ENCODE results near the gene MIEF1. TPM values are rescaled to one million over a fixed set of nuclear protein-coding genes. Genes with fewer than 3 reads are reported as not detected.
A peak's percentile ranks its signal among the peaks of the same experiment; 100 is the strongest.

MIEF1 gene
- total and polyA plus RNA-seq, 8 donors, result 16.1 to 28.5 (median 25.4) TPM

- TF ChIP-seq CTCF (IDR thresholded peaks at IDR 0.05), result no peak
- H3K36me3 ChIP-seq, result no peaks in the 10 kb centered on the region
- peaks cover 3 to 20% of the 10 kb centered on the region in 2 donors for H3K4me1 ChIP-seq
- intact Hi-C loops (cut with DNase I), result no loop called here
- H3K4me3 ChIP-seq, result no peak overlapping the region
- DNase-seq (no peak), ATAC-seq (no peak)
- peaks cover 14 to 52% of the 10 kb centered on the region in 2 donors for H3K27me3 ChIP-seq
- no peaks in the 10 kb centered on the region for H3K9me3 ChIP-seq
- H3K27ac ChIP-seq, result no peak overlapping the region
Observed at GRCh38 chr22:39459681-39460080, 42.4 kb upstream of the MIEF1 start.

GRCh38 chr22:39462443-39463221 is 39.5 kb upstream of the MIEF1 start:
- Histone ChIP-seq H3K27me3 (peaks cover 12 to 25% of the 10 kb centered on the region in 2 donors), H3K4me1 (peaks cover 3 to 17% of the 10 kb centered on the region in 2 donors), H3K9me3 (no peaks in the 10 kb centered on the region), H3K27ac (peak overlapping the region; percentile 57 to 67), H3K36me3 (no peaks in the 10 kb centered on the region), H3K4me3 (no peak overlapping the region)
- DNase-seq (peak in 1 of 4 donors; percentile 71), ATAC-seq (peak; percentile 8)
- no peak for TF ChIP-seq CTCF (IDR thresholded peaks at IDR 0.05)
- intact Hi-C loops (cut with DNase I), result no loop called here

GRCh38 chr22:39463277-39463676 is 38.8 kb upstream of the MIEF1 start:
- intact Hi-C loops (cut with DNase I), result no loop called here
- ATAC-seq, result no peak
- H3K27ac ChIP-seq, result peak overlapping the region; percentile 57 to 67

GRCh38 chr22:39463931-39464390 is 38.1 kb upstream of the MIEF1 start:
- Histone ChIP-seq H3K4me1 (peaks cover 0 to 15% of the 10 kb centered on the region in 2 donors), H3K36me3 (no peaks in the 10 kb centered on the region), H3K27me3 (peaks cover 0 to 13% of the 10 kb centered on the region in 2 donors), H3K27ac (no peak overlapping the region), H3K9me3 (no peaks in the 10 kb centered on the region), H3K4me3 (no peak overlapping the region)
- DNase-seq, result peak in 1 of 4 donors; percentile 79
- intact Hi-C loops (cut with DNase I), result no loop called here
- peak; percentile 71 for ATAC-seq
- TF ChIP-seq CTCF (IDR thresholded peaks at IDR 0.05), result no peak

More at GRCh38 chr22:39463277-39463676, 38.8 kb upstream of the MIEF1 start:
- H3K36me3 ChIP-seq, result no peaks in the 10 kb centered on the region
- no peaks in the 10 kb centered on the region for H3K9me3 ChIP-seq
- no peak for TF ChIP-seq CTCF (IDR thresholded peaks at IDR 0.05)
- no peak overlapping the region for H3K4me3 ChIP-seq
- DNase-seq, result no peak
- peaks cover 0 to 15% of the 10 kb centered on the region in 2 donors for H3K4me1 ChIP-seq
- peaks cover 5 to 19% of the 10 kb centered on the region in 2 donors for H3K27me3 ChIP-seq

- Histone ChIP-seq H3K4me1 (peaks cover under 1 to 38% of the 10 kb centered on the region in 2 donors), H3K27me3 (peaks cover 0 to 11% of the 10 kb centered on the region in 2 donors), H3K27ac (no peak overlapping the region), H3K4me3 (no peak overlapping the region), H3K9me3 (no peaks in the 10 kb centered on the region), H3K36me3 (no peaks in the 10 kb centered on the region)
- DNase-seq (no peak), ATAC-seq (peak; percentile 4)
- no peak for TF ChIP-seq CTCF (IDR thresholded peaks at IDR 0.05)
- intact Hi-C loops (cut with DNase I), result no loop called here
Observed at GRCh38 chr22:39466228-39467006, 35.7 kb upstream of the MIEF1 start.
